ENCODE measurements around the gene ITGBL1. TPM values are rescaled to one million over a fixed set of nuclear protein-coding genes. Genes with fewer than 3 reads are reported as not detected.
A peak's percentile ranks its signal among the peaks of the same experiment; 100 is the strongest.

ITGBL1 gene
- total RNA-seq, 1 experiment from 2014 or later: 0.89 TPM

DNA sequence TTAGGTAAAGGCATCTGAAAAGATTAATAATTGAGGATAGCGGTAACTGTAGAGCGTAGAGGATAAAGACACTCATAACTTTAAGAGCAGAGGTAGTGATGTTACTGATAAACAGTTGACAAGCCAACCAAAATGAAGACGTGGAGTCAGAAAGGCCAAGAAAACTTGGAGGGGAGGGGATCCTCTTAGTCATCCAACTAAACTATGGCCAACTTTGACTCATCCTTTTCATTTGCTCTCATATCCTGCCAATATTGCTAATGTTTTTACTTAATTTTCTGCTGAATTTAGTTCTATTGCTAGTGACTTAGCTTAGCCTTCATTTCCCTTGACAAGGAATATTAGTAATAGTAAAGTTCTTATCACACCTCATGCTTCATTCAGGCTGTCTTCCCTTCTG lies 13.4 kb downstream of the ITGBL1 start:
- Histone ChIP-seq H3K27ac (ENCODE audit: low read length) (no peak overlapping the region), H4K20me1 (ENCODE audit: insufficient read depth, low read depth, low read length) (no peaks in the 10 kb centered on the region), H3K9me3 (ENCODE audit: low read length) (no peaks in the 10 kb centered on the region), H3K79me2 (ENCODE audit: low read length) (no peaks in the 10 kb centered on the region), H3K4me1 (ENCODE audit: low read length) (no peaks in the 10 kb centered on the region), H2AFZ (ENCODE audit: low read length) (no peak overlapping the region), H3K27me3 (ENCODE audit: low read length) (no peaks in the 10 kb centered on the region), H3K9me2 (replicated peaks; ENCODE audit: insufficient read depth, low read length) (no peaks in the 10 kb centered on the region), H3K9ac (ENCODE audit: low read length) (no peak overlapping the region), H3K4me3 (ENCODE audit: low read length) (no peak overlapping the region), H3K36me3 (ENCODE audit: insufficient read depth, low read length) (no peaks in the 10 kb centered on the region), H3K4me2 (ENCODE audit: low read depth, low read length, poor library complexity, severe bottlenecking) (no peak overlapping the region)
- no peak for DNase-seq

DNA sequence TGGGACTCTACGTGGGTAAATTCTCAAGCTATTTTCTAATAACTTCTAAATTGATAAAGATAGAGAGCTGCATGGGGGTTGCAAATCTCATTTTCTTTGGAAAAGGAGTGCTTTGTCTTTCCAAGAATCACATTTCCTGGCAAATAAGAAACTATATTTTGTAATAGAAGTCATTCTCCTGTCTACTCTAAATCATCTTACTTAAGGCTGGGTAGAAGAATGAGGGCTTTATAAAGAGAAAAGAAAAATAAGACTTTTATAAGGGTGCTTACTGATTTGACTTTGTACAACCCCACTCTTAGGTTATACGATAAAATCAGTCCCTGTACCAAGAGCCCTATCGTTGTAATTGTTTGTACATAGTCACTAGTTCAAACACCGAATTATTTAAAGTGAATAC lies 14.9 kb downstream of the ITGBL1 start:
- no peak for DNase-seq
- Histone ChIP-seq H3K27me3 (ENCODE audit: low read length) (no peaks in the 10 kb centered on the region), H3K36me3 (ENCODE audit: insufficient read depth, low read length) (no peaks in the 10 kb centered on the region), H3K9ac (ENCODE audit: low read length) (no peak overlapping the region), H3K4me3 (ENCODE audit: low read length) (no peak overlapping the region), H4K20me1 (ENCODE audit: insufficient read depth, low read depth, low read length) (no peaks in the 10 kb centered on the region), H3K4me1 (ENCODE audit: low read length) (no peaks in the 10 kb centered on the region), H2AFZ (ENCODE audit: low read length) (no peak overlapping the region), H3K9me2 (replicated peaks; ENCODE audit: insufficient read depth, low read length) (no peaks in the 10 kb centered on the region), H3K4me2 (ENCODE audit: low read depth, low read length, poor library complexity, severe bottlenecking) (no peak overlapping the region), H3K27ac (ENCODE audit: low read length) (no peak overlapping the region), H3K9me3 (ENCODE audit: low read length) (no peaks in the 10 kb centered on the region), H3K79me2 (ENCODE audit: low read length) (no peaks in the 10 kb centered on the region)

DNA sequence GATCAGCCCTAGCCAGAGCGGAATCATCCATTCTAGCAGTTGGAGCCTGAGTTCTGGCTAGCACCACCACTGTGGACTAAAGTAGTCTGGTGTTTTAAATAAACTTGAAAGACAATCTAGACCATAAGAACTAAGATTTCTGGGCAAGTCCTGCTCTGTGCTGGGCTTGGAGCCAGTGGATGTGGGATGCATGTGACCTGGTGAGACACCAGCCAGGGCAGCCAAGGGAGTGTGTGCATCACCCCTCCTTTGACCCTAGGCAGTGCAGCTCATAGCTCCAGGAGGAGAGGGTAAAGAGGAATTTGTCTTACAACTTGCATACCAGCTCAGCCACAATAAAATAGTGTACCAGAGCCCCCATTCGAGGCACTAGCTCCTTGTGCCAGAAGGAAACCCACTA lies 21.0 kb downstream of the ITGBL1 start:
- no peaks in the 10 kb centered on the region for H3K9me2 ChIP-seq (replicated peaks; ENCODE audit: insufficient read depth, low read length)
- no peak overlapping the region for H3K27ac ChIP-seq (ENCODE audit: low read length)
- no peaks in the 10 kb centered on the region for H3K27me3 ChIP-seq (ENCODE audit: low read length)
- H2AFZ ChIP-seq (ENCODE audit: low read length): no peak overlapping the region
- H3K4me1 ChIP-seq (ENCODE audit: low read length): no peaks in the 10 kb centered on the region
- H3K4me3 ChIP-seq (ENCODE audit: low read length): no peak overlapping the region
- H3K9me3 ChIP-seq (ENCODE audit: low read length): no peaks in the 10 kb centered on the region
- H3K4me2 ChIP-seq (ENCODE audit: low read depth, low read length, poor library complexity, severe bottlenecking): no peak overlapping the region
- no peaks in the 10 kb centered on the region for H4K20me1 ChIP-seq (ENCODE audit: insufficient read depth, low read depth, low read length)
- DNase-seq: no peak
- H3K79me2 ChIP-seq (ENCODE audit: low read length): no peaks in the 10 kb centered on the region
- H3K9ac ChIP-seq (ENCODE audit: low read length): no peak overlapping the region
- H3K36me3 ChIP-seq (ENCODE audit: insufficient read depth, low read length): no peaks in the 10 kb centered on the region

DNA sequence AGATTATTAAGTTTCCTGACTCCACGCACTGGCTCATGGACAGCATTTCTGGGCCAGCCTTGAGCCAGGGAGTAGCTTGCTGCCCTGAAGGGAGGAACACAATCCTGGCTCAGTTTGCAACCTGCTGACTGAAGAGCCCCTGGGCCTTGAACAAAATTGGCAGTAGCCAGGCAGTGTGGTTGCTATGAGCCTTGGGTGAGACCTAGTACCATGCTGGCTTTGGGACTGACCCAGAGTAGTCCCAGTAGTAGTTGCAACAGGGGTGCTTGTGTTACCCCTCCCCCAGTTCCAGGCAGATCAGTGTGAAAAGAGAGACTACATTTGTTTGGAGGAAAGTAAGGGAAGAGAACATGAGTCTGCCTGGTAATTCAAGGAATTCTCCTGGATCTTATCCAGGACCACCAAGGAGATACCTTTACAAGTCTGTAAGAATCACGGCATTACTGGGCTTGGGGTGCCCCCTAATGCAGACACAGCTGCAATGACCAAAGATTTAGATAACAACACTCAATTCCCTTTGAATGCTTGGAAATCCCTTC lies 22.0 kb downstream of the ITGBL1 start:
- H4K20me1 ChIP-seq (ENCODE audit: insufficient read depth, low read depth, low read length): no peaks in the 10 kb centered on the region
- peak; percentile 46 for DNase-seq
- no peak overlapping the region for H2AFZ ChIP-seq (ENCODE audit: low read length)
- no peak overlapping the region for H3K9ac ChIP-seq (ENCODE audit: low read length)
- H3K4me2 ChIP-seq (ENCODE audit: low read depth, low read length, poor library complexity, severe bottlenecking): no peak overlapping the region
- no peaks in the 10 kb centered on the region for H3K9me3 ChIP-seq (ENCODE audit: low read length)
- no peak overlapping the region for H3K4me3 ChIP-seq (ENCODE audit: low read length)
- no peaks in the 10 kb centered on the region for H3K27me3 ChIP-seq (ENCODE audit: low read length)
- H3K9me2 ChIP-seq (replicated peaks; ENCODE audit: insufficient read depth, low read length): no peaks in the 10 kb centered on the region
- no peaks in the 10 kb centered on the region for H3K79me2 ChIP-seq (ENCODE audit: low read length)
- H3K27ac ChIP-seq (ENCODE audit: low read length): no peak overlapping the region
- H3K4me1 ChIP-seq (ENCODE audit: low read length): no peaks in the 10 kb centered on the region
- H3K36me3 ChIP-seq (ENCODE audit: insufficient read depth, low read length): no peaks in the 10 kb centered on the region

DNA sequence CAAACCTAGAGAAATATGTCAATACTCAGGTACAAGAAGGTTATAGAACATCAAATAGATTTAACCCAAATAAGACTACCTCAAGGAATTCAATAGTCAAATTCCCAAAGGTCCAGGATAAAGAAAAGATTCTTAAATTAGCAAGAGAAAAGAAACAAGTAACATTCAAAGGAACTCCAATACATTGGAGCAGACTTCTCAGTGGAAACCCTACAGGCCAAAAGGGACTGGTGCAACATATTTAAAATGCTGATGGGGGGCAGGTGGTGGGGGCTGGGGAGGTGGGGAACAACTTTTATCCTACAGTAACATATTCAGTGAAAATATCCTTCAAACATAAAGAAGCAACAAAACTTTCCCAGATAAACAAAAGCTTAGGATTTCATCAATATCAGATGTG lies 23.1 kb downstream of the ITGBL1 start:
- Histone ChIP-seq H2AFZ (ENCODE audit: low read length) (no peak overlapping the region), H3K36me3 (ENCODE audit: insufficient read depth, low read length) (no peaks in the 10 kb centered on the region), H3K27ac (ENCODE audit: low read length) (no peak overlapping the region), H3K9ac (ENCODE audit: low read length) (no peak overlapping the region), H3K9me3 (ENCODE audit: low read length) (no peaks in the 10 kb centered on the region), H3K4me1 (ENCODE audit: low read length) (no peaks in the 10 kb centered on the region), H4K20me1 (ENCODE audit: insufficient read depth, low read depth, low read length) (no peaks in the 10 kb centered on the region), H3K79me2 (ENCODE audit: low read length) (no peaks in the 10 kb centered on the region), H3K4me3 (ENCODE audit: low read length) (no peak overlapping the region), H3K4me2 (ENCODE audit: low read depth, low read length, poor library complexity, severe bottlenecking) (no peak overlapping the region), H3K9me2 (replicated peaks; ENCODE audit: insufficient read depth, low read length) (no peaks in the 10 kb centered on the region), H3K27me3 (ENCODE audit: low read length) (no peaks in the 10 kb centered on the region)
- DNase-seq: no peak

DNA sequence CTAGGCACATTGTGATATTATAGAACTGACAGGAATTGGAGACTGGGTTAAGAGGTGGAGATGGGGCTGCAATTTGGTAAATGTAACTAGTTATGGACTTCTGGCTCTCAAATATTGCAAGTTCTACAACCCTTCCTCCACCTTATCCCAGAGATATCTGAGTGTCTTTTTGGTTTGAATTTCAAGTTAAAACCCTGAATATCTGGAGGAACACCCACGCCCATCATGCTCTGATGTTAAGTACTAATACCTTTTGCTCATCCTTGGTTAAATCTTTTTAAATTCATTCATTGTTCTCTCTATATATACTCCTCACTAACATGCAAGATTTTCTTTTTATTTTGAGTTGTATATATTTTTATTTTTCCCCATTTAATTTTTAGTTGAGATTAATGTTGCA lies 28.9 kb downstream of the ITGBL1 start:
- Histone ChIP-seq H3K4me1 (ENCODE audit: low read length) (no peaks in the 10 kb centered on the region), H3K9ac (ENCODE audit: low read length) (no peak overlapping the region), H4K20me1 (ENCODE audit: insufficient read depth, low read depth, low read length) (no peaks in the 10 kb centered on the region), H3K36me3 (ENCODE audit: insufficient read depth, low read length) (no peaks in the 10 kb centered on the region), H3K4me3 (ENCODE audit: low read length) (no peak overlapping the region), H3K9me3 (ENCODE audit: low read length) (no peaks in the 10 kb centered on the region), H3K27ac (ENCODE audit: low read length) (no peak overlapping the region), H3K9me2 (replicated peaks; ENCODE audit: insufficient read depth, low read length) (no peaks in the 10 kb centered on the region), H3K4me2 (ENCODE audit: low read depth, low read length, poor library complexity, severe bottlenecking) (no peak overlapping the region), H3K27me3 (ENCODE audit: low read length) (no peaks in the 10 kb centered on the region), H3K79me2 (ENCODE audit: low read length) (no peaks in the 10 kb centered on the region), H2AFZ (ENCODE audit: low read length) (no peak overlapping the region)
- DNase-seq: no peak

DNA sequence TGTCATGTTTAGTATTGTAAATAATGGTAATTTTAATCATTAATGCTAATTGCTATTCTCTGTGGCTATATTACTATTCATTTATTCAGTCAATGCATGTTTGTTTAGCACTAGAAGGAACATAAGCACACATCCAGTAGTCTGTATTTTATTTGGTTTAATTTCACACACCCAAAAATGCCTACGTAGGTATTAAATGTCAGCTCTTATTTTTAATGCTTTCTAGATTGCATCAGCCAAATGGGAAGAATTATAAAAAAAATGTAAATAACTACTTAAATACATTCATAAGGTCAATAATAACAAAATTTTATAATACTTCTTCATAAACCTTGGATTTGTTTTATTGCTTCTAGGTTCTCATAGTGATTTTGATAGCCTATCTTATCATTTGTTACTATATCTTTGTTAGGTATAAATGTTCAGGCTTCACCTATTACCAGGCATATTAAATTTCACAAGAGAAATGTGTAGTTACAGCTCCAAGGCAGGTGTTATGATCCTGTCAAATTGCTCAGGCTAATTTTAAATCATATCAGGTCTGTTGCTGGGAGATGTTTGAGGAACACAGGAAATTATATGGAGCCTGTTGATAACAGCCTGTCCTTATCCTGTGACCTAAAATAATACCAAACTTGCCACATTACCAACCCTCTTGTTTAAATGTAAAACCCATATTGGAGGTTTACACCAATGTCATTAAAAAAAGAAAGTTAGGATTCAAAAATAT lies 34.4 kb downstream of the ITGBL1 start:
- H3K4me1 ChIP-seq (ENCODE audit: low read length): no peaks in the 10 kb centered on the region
- no peaks in the 10 kb centered on the region for H4K20me1 ChIP-seq (ENCODE audit: insufficient read depth, low read depth, low read length)
- DNase-seq: no peak
- H3K4me3 ChIP-seq (ENCODE audit: low read length): no peak overlapping the region
- H3K27me3 ChIP-seq (ENCODE audit: low read length): no peaks in the 10 kb centered on the region
- no peak overlapping the region for H3K27ac ChIP-seq (ENCODE audit: low read length)
- H3K4me2 ChIP-seq (ENCODE audit: low read depth, low read length, poor library complexity, severe bottlenecking): no peak overlapping the region
- H3K9me3 ChIP-seq (ENCODE audit: low read length): no peaks in the 10 kb centered on the region
- no peak overlapping the region for H3K9ac ChIP-seq (ENCODE audit: low read length)
- no peaks in the 10 kb centered on the region for H3K79me2 ChIP-seq (ENCODE audit: low read length)
- no peaks in the 10 kb centered on the region for H3K9me2 ChIP-seq (replicated peaks; ENCODE audit: insufficient read depth, low read length)
- H3K36me3 ChIP-seq (ENCODE audit: insufficient read depth, low read length): no peaks in the 10 kb centered on the region
- no peak overlapping the region for H2AFZ ChIP-seq (ENCODE audit: low read length)

DNA sequence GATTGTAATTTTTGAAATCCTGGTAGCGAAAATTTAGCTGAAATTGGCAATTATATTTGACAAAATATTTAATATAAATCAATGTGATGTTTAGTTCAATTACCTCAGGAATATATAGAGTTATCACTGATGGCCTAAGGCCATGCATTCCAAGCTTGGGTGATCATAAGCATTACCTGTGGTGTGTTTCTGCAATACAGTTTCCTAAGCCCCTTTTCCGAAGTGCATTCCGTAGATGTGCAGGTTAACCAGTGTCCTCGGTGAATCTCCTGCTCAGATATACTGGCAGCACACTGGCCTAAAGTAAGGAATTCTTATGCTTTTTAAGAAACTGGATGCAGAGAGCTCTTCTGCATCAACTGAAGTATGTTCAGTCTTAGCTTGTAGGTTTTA lies 35.0 kb downstream of the ITGBL1 start:
- Histone ChIP-seq H3K4me2 (ENCODE audit: low read depth, low read length, poor library complexity, severe bottlenecking) (no peak overlapping the region), H3K9me3 (ENCODE audit: low read length) (no peaks in the 10 kb centered on the region), H3K4me1 (ENCODE audit: low read length) (no peaks in the 10 kb centered on the region), H4K20me1 (ENCODE audit: insufficient read depth, low read depth, low read length) (no peaks in the 10 kb centered on the region), H3K36me3 (ENCODE audit: insufficient read depth, low read length) (no peaks in the 10 kb centered on the region), H2AFZ (ENCODE audit: low read length) (no peak overlapping the region), H3K79me2 (ENCODE audit: low read length) (no peaks in the 10 kb centered on the region), H3K27ac (ENCODE audit: low read length) (no peak overlapping the region), H3K9me2 (replicated peaks; ENCODE audit: insufficient read depth, low read length) (no peaks in the 10 kb centered on the region), H3K9ac (ENCODE audit: low read length) (no peak overlapping the region), H3K4me3 (ENCODE audit: low read length) (no peak overlapping the region), H3K27me3 (ENCODE audit: low read length) (no peaks in the 10 kb centered on the region)
- no peak for DNase-seq

All from Karpas-422 (cell line).